Upper lobe of left lung (tissue), 4 donors: ENCODE measurements around the gene LY6G5C.

ENCODE experiments used
- EP300 ChIP-seq, 4 donors: sonication (generic); formaldehyde crosslinking; IDR thresholded peaks; one replicate each; pipeline ENCODE4 v1.5.1; 2017; ENCODE audit warnings: antibody characterized with exemption in 4 of 4, control low read depth in 2 of 4
- POLR2A ChIP-seq, 4 donors: fragments of 450-650 bp; IDR thresholded peaks; one replicate each; pipeline ENCODE4 v1.5.1; 2016 to 2017; ENCODE audit warnings: antibody characterized with exemption in 4 of 4, mild to moderate bottlenecking in 2 of 4
- POLR2AphosphoS5 ChIP-seq, 2 donors: sonication (generic); formaldehyde crosslinking; IDR thresholded peaks; one replicate each; pipeline ENCODE4 v1.5.1; 2017; ENCODE audit warnings: antibody characterized with exemption in 2 of 2
- TF ChIP-seq, protein P1 (sequence below), 6 experiments: fragments of 450-650 bp in 4 of 6; fragments of 200-600 bp in 2 of 6; sonication (generic) in 2 of 6; IDR thresholded peaks; one replicate each; pipeline ENCODE4 v1.5.1; 2016 to 2019; ENCODE audit warnings: antibody characterized with exemption in 6 of 6

DNA sequence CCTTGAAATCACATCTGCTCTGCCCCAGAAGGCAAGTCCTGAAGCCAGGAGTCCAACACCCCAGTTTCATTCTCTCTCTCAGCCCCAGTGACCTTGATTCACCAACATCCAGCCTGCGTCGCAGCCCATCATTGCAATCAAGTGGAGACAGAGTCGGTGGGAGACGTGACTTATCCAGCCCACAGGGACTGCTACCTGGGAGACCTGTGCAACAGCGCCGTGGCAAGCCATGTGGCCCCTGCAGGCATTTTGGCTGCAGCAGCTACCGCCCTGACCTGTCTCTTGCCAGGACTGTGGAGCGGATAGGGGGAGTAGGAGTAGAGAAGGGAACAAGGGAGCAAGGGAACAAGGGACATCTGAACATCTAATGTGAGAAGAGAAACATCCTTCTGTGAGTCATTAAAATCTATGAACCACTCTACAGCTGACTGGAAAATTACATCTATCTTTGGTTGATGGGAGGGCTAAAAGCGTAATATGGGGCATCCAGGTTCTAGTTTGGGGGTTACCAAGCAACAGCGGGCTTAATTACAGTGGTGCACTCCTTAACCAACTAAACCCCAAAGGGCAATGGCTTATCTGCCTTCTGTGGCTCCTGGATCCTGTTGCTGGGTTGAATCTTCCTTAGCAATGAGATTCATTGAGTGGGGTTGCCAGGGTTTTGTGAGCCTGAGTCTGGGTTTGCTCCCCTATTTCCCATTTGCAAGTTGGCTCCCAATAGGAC lies 36.8 kb upstream of the LY6G5C start:
- TF ChIP-seq POLR2AphosphoS5 (IDR thresholded peaks at IDR 0.05) (no peak), POLR2A (IDR thresholded peaks at IDR 0.05) (no peak), EP300 (IDR thresholded peaks at IDR 0.05) (no peak)
- TF ChIP-seq, protein P1, sequence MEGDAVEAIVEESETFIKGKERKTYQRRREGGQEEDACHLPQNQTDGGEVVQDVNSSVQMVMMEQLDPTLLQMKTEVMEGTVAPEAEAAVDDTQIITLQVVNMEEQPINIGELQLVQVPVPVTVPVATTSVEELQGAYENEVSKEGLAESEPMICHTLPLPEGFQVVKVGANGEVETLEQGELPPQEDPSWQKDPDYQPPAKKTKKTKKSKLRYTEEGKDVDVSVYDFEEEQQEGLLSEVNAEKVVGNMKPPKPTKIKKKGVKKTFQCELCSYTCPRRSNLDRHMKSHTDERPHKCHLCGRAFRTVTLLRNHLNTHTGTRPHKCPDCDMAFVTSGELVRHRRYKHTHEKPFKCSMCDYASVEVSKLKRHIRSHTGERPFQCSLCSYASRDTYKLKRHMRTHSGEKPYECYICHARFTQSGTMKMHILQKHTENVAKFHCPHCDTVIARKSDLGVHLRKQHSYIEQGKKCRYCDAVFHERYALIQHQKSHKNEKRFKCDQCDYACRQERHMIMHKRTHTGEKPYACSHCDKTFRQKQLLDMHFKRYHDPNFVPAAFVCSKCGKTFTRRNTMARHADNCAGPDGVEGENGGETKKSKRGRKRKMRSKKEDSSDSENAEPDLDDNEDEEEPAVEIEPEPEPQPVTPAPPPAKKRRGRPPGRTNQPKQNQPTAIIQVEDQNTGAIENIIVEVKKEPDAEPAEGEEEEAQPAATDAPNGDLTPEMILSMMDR (IDR thresholded peaks at IDR 0.05): no peak
